NCI-H524 (cell line): Measurements from ENCODE around the gene DOCK11.

Source experiments
- DNase-seq, 2 experiments: peaks; one replicate each; lab custom pipeline; 2025; lab: John Stamatoyannopoulos, UW

DOCK11 gene

DNA sequence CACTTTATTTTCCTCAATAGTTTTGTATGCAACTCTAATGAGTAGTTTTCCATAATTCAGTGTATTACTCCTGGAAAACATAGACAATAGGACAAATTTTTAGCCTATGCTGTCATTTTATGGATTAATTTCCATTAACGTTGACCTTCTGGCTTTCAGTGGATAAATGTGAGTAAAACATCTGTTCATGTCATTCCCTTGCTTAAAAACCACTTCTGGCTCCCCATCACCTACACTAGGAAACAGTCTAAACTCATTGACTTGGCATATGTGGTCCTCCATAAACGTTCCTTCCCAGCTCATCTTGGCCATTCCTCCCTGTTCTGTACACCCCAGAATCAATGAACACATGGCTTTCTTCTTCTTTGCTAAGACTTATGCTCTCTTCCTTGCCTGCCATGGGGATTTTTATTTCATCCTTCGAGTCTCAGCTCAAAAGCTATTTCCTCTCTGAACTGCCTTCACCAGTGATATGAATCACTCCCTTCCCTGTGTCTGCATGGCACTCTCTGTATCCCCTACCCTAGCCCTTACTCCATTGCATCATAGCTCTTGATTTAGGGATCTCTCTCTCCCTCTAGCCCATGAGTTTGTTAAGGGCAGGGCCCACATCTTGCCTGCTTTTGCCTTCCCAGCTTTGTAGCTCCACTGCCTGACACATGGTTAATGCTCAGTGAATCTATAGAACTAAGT is 34.8 kb downstream of the DOCK11 start:
- peak; percentile 33 to 77 for DNase-seq

DNA sequence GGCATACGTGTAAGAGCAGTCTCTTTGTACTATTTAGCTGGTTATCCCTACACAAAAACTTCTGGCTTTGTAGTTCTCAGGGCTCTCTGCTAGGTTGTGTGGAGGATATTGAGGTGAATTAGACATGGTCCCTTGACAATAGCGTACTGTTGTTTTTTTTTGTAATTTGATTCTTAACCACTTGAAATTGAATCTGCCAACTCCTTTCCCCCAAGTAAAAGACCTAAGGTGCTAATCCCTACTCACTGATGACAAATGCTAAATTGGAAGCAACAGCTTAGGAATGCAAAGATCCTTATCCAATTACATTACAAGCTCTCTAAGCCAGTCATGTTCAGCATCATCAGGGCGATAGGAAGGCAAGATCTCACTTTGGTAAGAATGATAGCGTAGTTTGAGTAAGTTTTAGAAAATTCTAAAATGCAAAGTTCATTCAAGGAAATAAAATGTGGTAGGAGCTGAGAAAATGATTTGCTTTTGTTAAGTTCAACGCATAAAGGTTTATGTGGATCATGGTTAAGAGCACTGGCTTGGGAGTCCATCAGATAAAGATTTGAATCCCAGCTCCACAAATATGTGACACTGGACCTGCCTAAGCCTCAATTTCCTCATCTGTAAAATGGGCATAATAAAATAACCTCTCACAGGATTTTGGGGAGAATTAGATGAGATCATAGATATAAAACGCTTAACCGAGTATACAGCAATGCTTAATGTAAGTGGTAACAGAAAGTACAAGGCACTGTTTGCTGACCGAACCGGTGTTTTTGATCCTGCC is 39.3 kb downstream of the DOCK11 start:
- DNase-seq = peak; percentile 81 to 94

DNA sequence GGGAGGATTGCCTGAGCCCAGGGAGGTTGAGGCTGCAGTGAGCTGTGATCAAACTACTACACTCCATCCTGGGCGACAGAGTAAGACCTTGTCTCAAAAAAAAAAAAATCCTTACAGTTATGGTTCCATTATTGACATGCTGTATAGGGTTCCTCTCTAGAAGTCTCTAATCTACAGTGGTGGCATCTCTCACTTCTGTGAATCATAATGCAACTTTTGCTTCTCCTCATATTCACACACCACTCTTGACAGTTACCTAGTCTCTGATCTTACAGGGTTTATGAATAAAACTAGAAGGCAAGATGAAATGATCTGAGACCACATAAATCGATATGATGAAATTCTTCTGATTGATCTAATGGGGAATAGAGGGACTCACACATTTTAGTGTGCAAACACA is 40.6 kb downstream of the DOCK11 start:
- no peak for DNase-seq

- DNase-seq = peak in 1 of 2 experiments; percentile 33
These were observed 41.3 kb downstream of the DOCK11 start for GRCh38 chrX:118536687-118537461.

DNA sequence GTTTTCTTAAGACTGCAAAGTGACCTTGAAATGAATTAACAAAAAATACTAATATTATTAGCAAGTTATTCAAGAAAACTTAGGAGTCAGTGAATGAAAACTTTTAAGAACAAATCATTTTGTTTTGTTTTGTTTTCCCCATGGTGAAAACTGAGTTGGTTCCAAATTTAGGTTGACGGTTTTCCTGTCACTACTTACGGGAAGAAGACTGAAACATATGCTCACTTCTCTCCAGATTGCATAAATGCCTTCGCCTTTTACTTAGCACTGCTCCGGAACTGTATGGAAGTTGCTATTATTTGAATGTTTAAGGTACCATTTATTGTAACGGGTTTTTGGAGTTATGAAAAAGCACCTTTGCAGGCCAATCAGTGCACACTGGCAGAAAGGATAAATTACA is 42.8 kb downstream of the DOCK11 start:
- DNase-seq = no peak

DNA sequence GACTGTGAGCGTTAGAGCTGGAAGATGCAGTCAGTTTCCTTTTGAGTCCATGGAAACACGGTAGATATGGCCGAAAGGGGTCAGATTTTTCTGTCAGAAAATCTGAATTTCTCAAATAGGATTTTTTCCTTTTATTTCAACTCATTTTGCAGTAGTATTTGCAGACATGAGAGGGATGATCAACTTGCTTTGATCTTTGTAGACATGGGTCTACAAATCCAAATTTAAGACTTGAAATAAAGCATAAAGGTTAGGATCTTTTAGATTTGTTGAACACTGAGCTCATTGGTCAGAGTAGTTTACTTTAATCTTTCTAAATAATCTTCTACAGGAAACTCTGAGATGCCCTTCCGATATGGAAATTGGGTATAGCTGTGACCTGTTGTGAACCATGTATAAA is 44.7 kb downstream of the DOCK11 start:
- DNase-seq = no peak

DNA sequence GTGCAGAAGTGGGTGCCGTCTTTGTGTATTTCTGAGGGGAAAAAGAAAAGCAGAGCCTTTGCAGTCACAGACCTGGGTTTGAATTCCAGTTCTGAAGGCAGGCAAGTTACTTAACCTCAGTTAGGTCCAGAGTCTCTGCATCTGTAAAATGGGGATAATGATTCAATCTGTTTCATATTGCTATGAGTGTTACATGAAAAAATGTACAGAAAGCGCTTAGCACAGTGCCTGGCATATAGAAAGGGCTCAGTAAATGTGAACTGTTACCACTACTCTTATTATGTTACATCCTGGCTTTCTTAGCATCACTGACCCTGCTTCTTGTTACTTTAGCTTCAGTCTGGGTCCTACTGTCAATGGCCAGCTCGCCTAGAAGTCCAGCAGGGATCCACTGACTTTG is 45.9 kb downstream of the DOCK11 start:
- no peak for DNase-seq

GRCh38 chrX:118545510-118545909 is 49.9 kb downstream of the DOCK11 start:
- DNase-seq = peak in 1 of 2 experiments; percentile 20

DNA sequence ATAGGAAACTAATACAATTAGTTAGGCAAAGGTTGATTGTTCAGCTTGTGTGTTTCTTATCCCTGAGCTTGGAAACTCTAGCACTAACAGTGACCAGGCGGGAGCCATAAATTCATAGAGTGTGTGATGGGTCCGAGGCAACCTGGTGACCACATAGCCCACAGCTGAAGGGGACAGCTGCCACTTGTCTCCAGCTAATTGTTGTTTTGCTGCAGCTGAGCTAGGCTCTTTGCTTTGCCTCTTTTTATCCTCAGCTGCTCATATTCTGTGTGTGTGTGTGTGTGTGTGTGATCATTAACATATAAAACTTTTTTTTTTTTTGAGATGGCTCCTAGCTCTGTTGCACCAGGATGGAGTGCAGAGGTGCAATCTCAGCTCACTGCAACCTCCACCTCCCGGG is 53.2 kb downstream of the DOCK11 start:
- peak; percentile 8 to 30 for DNase-seq

DNA sequence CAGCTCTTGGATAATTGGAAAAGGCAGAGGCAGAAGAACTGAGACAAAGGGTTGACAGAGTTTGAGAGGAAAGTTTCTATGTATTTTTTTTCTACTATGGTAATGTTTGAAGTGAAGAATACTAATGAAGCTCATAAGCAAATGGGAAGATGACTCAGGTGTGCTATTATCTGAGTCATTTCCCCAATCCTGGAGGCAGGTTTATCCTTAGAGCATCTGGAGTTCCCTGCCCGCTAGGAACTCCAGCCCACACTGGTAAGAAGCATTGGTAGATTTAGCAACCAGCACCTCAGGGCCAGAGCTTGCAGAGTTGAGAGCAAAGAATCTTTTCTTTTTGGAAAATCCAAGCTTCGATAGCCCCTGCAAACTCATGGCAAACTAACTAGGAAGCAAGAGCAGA is 55.2 kb downstream of the DOCK11 start:
- DNase-seq = no peak

DNA sequence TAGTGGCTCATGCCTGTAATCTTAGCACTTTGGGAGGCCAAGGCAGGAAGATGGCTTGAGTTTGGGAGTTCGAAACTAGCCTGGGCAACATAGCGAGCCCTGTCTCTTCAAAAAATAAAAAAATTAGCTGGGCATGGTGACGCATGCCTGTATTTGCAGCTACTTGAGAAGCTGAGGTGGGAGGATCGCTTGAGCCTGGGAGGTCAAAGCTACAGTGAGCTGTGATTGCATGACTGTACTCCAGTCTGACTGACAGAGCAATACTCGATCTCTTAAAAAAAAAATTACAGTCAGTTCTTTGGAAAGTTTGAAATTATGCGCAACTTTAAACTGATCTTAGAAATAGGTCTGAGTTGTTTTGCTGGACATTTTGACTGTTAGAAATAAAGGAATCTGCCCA is 55.8 kb downstream of the DOCK11 start:
- DNase-seq = no peak

DNA sequence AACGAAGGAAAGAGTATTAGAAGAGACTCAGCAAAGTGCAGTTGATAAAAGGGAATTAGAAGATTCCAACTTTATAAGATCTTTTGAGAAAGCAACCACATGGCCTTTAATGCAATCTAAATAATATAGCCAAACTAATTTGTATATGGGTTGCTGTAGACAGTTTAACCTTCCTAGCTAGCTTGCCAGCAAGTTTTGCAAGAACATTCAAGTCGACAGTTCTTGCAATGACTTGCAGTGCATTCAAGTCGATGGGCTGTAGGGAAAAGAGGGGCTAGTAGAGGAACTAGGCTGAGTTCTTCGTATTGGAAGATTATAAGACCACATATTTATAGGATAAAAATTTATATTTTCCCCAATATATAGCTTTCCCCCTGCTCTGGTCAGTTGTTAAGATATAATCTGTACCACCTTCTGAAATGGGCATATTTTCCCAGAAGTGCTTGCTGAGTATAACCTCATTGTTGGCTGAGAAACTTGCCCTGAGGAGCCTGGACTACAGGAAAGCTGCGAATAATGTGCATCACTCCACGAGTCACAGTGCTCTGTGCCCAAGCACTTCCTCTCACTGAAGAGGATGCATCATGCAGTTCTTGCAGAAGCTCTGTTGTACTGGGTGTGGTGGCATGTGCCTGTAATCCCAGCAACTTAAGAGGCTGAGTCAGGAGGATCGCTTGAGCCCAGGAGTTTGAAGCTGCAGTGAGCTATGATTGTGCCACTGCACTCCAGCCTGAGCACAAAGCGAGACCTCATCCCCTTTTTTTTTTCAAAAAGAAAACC is 56.7 kb downstream of the DOCK11 start:
- no peak for DNase-seq

- no peak for DNase-seq
These were observed 57.6 kb downstream of the DOCK11 start for GRCh38 chrX:118553042-118553710.

DNA sequence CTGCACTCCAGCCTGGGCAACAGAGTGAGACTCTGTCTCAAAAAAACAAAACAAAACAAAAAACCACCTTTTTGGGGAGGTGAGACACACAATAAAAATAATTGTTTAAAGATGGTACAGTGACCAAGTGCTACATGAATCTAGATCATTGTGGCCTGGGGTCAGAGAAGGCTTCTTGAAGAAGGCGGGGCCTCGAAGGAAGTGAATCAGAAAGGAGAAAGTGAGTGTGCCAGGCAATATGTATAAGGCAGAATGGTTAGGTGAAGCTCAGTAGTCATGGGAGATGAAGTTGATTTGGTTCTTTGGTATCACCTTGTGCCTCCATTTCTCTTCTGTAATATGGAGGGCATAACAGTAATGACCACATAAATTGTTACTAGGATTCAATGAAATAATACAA is 58.9 kb downstream of the DOCK11 start:
- DNase-seq = no peak

GRCh38 chrX:118558926-118559325 is 63.3 kb downstream of the DOCK11 start:
- DNase-seq = no peak

GRCh38 chrX:118560489-118560888 is 64.9 kb downstream of the DOCK11 start:
- peak in 1 of 2 experiments; percentile 8 for DNase-seq

DNA sequence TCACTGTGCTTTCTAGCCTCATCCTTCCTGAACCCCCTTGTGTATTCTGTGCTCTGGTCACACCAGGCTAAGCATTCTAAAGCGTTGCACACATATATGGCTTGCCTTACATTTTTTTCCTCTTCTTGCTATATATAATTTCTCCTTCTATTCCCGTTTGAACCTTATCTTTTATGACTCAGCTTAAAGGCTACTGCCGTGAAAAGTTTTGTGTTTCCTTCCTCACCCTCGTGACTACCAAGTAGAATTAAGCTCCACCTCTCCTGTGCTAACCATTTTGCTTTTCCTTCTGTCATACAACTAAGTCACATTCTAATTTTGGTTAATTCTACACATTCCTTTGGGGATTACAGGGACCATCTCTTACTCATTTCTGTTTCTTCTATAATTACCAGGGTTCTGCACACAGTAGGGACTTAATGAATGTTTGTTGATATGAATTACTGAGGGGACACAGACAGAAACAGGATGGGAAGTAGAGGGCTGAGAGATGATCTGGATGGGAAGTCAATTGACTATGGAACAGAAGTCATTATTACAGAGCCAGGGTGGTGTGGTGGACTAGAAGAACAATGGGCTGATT is 67.1 kb downstream of the DOCK11 start:
- no peak for DNase-seq

DNA sequence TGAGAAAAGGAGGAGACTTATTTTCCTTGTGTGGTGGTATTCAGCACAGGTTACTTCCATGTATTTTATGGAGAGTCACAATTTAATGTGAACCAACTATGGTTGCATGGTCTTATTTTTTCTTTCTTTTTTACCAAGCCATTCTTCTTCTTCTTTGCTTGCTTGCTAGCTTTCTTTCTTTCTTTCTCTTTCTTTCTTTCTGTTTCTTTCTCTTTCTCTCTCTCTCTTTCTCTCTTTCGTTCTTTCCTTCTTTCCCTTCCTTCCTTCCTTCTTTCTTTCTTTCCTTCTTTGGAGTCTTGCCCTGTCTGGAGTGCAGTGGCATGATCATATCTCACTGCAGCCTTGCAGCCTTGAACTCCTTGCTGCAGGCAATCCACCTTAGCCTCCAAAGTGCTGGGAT is 68.9 kb downstream of the DOCK11 start:
- DNase-seq = no peak

DNA sequence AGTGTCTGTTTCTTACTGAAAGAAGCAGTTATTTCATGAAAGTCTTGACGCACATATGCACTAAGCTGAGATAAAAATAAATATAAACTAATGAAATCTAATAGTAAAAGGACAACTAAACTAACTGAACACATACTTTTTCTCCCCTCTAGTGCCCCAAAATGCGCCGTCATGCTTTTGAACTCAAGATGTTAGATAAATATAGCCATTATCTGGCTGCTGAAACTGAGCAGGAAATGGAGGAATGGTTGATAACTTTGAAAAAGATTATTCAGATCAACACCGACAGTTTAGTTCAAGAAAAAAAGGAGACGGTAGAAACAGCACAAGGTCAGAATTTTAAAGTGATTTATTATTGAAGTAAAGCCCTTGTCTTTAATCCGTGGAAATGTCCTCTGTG is 70.2 kb downstream of the DOCK11 start:
- DNase-seq = no peak

DNA sequence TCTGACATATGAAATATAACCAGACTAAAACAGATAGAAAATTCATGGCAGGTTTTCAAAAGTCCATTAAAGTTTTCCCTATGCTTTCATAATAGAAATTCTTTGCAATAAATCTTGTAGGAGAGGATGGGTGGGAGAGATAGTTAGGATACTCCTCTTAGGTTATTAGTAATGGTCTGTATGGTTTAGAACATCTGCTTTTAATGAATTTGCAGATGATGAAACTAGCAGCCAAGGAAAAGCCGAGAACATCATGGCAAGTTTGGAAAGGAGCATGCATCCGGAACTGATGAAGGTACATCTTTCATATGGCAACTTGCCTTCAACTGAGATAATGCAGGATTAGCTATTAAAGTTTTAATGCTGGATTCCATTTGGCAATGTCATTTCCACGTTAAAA is 70.7 kb downstream of the DOCK11 start:
- DNase-seq = no peak

- no peak for DNase-seq
These were observed 74.1 kb downstream of the DOCK11 start for GRCh38 chrX:118569676-118570075.
